ENCODE data around the gene TACR1.
"Not testable (repeated sequence)": the region's sequence is repeated elsewhere in the genome, so short reads cannot be mapped to it uniquely, and the experiment has no call there.

The TACR1 gene

DNA sequence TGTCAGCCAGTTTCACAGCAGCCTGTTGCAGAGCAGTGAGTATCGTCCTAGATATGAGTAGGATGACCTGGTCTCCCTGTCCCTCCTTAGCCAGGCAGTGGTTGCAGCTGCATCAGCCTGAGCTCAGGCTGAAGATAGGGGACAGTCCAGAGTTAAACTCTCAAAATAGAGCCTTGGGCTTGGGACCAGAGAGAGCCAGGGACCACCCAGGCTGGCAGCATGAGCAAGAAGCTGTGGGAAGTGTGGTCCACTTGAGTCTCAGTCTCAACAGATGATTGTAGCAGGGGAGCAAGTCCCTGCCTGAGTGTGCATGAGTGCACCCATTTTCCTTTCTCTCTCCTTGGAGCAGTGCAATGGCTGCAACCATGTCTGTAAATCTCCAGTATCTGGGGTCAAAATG, 38.0 kb upstream of the TACR1 start:
- DNase-seq (ENCODE audit: low read depth): no peak
- no peak overlapping the region for H3K4me3 ChIP-seq (ENCODE audit: control insufficient read depth, low read depth, low read length)
- TF ChIP-seq, protein P1, sequence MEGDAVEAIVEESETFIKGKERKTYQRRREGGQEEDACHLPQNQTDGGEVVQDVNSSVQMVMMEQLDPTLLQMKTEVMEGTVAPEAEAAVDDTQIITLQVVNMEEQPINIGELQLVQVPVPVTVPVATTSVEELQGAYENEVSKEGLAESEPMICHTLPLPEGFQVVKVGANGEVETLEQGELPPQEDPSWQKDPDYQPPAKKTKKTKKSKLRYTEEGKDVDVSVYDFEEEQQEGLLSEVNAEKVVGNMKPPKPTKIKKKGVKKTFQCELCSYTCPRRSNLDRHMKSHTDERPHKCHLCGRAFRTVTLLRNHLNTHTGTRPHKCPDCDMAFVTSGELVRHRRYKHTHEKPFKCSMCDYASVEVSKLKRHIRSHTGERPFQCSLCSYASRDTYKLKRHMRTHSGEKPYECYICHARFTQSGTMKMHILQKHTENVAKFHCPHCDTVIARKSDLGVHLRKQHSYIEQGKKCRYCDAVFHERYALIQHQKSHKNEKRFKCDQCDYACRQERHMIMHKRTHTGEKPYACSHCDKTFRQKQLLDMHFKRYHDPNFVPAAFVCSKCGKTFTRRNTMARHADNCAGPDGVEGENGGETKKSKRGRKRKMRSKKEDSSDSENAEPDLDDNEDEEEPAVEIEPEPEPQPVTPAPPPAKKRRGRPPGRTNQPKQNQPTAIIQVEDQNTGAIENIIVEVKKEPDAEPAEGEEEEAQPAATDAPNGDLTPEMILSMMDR (IDR thresholded peaks at IDR 0.05; ENCODE audit: control insufficient read depth, insufficient read depth, low read depth, low read length, missing control alignments): no peak

DNA sequence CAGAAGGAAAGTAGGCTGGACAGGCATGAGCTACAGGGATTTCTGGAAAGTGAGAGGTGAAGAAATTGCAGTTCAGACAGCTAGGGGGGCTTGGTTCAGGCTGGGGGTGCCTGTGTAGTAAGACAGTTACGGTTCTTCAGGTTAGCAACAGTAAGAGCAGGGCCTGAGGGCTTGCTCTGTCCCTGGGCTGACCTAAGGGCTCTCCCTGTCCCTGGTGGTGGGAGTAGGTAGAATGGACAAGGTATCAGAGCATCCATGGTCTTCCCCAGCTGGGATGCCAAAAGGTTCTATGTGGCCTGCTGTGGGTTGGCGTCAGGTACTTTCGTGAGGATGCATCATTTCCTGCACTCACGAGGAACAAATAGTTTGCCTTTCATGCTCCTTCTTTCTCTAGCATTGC, 34.6 kb upstream of the TACR1 start:
- H3K4me3 ChIP-seq (ENCODE audit: control insufficient read depth, low read depth, low read length): no peak overlapping the region
- TF ChIP-seq, protein P1 (IDR thresholded peaks at IDR 0.05; ENCODE audit: control insufficient read depth, insufficient read depth, low read depth, low read length, missing control alignments): no peak
- DNase-seq (ENCODE audit: low read depth): no peak

DNA sequence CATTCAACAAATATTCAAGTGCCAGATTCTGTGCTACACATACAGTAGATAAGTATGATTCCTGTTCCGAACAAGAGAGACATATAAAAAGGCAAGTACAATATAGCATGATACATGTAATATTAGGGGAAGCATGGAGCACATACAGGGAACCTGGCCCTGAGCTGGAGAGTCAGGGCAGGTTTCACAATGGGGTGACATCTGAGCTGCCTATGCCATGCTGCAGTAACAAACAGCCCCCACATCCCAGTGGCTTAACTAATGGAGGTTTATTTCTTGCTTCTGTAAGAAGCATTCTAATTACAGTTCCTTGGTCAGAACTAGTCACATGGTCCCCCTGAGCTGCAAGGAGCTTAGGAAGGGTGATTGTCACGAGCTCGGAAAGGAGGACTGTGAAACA, 27.3 kb upstream of the TACR1 start:
- no peak for DNase-seq (ENCODE audit: low read depth)
- TF ChIP-seq, protein P1 (IDR thresholded peaks at IDR 0.05; ENCODE audit: control insufficient read depth, insufficient read depth, low read depth, low read length, missing control alignments): no peak
- H3K4me3 ChIP-seq (ENCODE audit: control insufficient read depth, low read depth, low read length): no peak overlapping the region

DNA sequence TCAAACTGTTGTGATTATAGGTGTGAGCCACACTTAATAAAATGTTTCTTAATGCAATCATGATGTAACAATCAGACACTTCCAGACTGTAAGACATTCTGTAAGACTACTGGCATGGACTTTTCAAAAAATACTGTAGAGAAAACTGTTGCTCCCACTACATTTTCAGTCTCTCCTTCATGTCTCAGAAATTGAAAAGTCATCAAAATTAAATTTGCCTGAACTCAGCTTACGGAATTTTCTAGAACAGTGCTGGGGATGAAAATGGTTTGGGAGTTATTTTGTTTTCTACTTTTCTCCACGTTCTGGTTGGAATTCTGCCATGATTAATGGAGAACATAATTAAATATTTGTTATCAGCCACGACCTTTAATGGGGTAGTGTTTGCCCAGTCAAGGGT, 26.8 kb upstream of the TACR1 start:
- TF ChIP-seq, protein P1 (IDR thresholded peaks at IDR 0.05; ENCODE audit: control insufficient read depth, insufficient read depth, low read depth, low read length, missing control alignments): no peak
- no peak overlapping the region for H3K4me3 ChIP-seq (ENCODE audit: control insufficient read depth, low read depth, low read length)
- DNase-seq (ENCODE audit: low read depth): no peak

DNA sequence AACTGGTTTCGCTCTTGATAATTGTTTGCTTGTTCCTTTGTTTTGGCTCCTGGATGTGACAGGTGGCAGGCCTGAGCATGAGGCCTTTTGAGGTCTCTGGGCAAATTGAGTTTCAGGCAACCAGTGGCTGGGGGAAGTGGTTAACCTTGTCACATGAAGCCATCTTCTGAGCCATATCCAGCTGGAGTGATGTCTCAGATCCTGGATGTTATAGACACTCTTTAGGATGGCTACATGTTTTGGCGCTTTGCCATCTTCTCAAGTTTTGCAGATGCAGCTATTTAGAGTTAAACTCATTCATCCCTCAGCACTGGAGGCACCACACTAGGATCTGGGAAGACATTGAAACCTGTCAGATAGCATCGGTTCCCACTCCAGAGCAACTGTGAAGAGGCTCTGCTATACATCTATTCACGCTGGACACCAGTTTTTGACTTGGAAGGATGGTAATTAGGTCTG, 25.3 kb upstream of the TACR1 start:
- TF ChIP-seq, protein P1 (IDR thresholded peaks at IDR 0.05; ENCODE audit: control insufficient read depth, insufficient read depth, low read depth, low read length, missing control alignments): no peak
- no peak overlapping the region for H3K4me3 ChIP-seq (ENCODE audit: control insufficient read depth, low read depth, low read length)
- no peak for DNase-seq (ENCODE audit: low read depth)

DNA sequence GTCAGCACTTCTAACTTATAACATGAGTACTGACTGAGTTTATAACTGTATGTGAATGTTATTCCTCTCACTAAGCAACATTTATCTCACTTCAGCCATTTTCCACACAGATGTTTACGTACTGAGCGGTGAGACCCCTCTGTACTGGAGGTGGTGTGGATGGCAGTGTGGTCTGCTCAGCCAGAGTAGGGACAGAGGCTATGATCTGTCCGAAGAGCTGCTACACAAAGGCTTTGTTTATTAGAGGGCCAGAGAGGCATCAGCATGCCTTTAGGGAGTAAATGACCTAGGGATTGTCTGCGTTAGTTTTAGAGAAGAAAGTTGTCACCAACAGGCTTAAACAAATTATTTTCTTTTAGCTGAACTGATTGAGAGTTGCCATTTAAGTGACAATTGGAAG, 23.2 kb upstream of the TACR1 start:
- no peak for DNase-seq (ENCODE audit: low read depth)
- no peak overlapping the region for H3K4me3 ChIP-seq (ENCODE audit: control insufficient read depth, low read depth, low read length)
- TF ChIP-seq, protein P1 (IDR thresholded peaks at IDR 0.05; ENCODE audit: control insufficient read depth, insufficient read depth, low read depth, low read length, missing control alignments): no peak

DNA sequence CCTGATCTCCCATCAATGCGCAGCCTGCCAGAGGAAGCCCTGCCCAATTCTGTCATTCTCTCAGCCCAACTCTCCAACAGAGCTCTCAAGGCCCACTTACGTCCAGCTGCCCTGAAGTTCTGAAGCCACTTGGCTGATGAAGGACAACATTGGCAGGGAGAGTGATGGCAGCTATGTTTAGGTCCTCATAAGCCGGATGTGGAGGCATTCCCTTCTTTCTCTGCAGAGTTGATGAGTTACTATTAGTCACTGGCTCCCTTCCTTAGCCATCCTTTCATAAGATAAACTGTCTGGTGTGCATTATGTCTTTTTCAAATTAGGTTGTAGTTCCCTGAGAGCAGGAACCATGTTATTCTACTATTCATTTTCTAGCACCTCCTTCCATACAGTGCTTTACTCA, 22.5 kb upstream of the TACR1 start:
- peak; percentile 44 for DNase-seq (ENCODE audit: low read depth)
- no peak overlapping the region for H3K4me3 ChIP-seq (ENCODE audit: control insufficient read depth, low read depth, low read length)
- TF ChIP-seq, protein P1 (IDR thresholded peaks at IDR 0.05; ENCODE audit: control insufficient read depth, insufficient read depth, low read depth, low read length, missing control alignments): no peak

DNA sequence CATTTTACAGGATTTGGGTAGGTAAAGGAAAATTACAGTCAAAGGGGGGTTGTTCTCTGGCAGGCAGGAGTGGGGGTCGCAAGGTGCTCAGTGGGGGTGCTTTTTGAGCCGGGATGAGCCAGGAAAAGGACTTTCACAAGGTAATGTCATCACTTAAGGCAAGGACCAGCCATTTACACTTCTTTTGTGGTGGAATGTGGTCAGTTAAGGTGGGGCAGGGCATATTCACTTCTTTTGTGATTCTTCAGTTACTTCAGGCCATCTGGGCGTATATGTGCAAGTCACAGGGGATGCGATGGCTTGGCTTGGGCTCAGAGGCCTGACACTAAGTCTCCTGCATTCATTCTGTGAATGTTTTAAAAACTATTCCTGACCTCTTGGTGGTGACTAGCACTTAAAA, 19.9 kb upstream of the TACR1 start:
- not testable (repeated sequence) for DNase-seq (ENCODE audit: low read depth); H3K4me3 ChIP-seq (ENCODE audit: control insufficient read depth, low read depth, low read length)

Measured in AG09309 (cell line).